GM18508 (cell line): ENCODE measurements around the gene EIF6.

Experiments used
- ATAC-seq: cut with Tn5 transposase; IDR thresholded peaks from one replicate; pipeline ENCODE4 v1.9.1; 2021; ENCODE audit warnings: moderate number of reproducible peaks; ENCODE audit not compliant: insufficient read depth, unreplicated experiment

Gene EIF6

DNA sequence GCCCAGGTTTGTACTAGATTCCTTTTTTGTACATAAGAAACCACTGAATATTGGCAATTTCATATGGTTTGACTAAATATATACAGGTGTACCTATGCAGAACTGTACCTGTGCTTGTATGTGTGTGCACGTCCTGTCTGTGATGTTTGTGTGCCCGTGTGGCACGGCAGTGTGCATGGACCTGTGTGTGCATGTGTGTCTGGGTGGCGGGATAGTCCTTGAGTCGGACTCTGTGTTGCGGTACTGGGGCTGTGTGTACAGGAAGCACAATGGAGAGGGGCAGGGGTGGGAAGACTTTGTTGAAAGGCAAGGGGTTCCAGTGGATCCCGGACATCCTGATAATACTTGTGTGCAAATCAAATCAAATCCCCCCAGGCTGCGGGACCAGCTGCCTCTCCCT lies 11.1 kb upstream of the EIF6 start:
- no peak for ATAC-seq

DNA sequence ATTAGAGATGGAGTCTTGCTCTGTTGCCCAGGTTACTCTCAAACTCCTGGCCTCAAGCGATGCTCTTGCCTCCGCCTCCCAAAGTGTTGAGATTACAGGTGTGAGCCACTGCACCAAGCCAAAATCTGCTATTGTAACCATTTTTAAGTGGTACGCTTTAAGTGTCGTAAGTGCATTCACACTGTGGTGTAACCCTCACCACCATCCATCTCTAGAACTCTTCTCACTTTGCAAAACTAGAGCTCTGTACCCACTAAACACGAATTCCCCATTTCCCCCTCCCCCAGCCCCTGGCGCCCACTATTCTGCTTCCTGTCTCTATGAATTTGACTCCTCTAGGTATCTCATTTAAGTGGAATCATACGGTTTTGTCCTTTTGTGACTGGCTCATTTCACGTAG lies 10.5 kb upstream of the EIF6 start:
- ATAC-seq: no peak

DNA sequence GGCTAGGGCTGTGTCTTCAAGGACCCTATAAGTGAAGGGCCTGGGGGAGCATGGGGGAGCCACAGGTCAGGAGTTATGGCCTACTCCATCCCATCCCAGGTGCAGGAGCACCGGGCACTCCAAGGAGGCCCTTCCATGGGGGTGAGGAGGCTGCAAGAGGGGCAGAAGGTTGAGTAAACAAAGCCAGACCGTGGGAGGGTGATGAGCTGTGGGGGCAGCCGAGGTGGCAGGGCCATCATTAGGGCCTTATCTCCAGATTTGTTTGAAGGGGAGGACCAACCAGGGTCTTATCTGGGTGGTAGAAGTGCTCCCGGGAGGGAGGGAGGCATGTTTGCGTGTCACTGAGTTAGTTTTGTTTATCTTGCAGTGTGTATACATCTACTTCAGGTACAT lies 9.7 kb upstream of the EIF6 start:
- ATAC-seq: no peak

DNA sequence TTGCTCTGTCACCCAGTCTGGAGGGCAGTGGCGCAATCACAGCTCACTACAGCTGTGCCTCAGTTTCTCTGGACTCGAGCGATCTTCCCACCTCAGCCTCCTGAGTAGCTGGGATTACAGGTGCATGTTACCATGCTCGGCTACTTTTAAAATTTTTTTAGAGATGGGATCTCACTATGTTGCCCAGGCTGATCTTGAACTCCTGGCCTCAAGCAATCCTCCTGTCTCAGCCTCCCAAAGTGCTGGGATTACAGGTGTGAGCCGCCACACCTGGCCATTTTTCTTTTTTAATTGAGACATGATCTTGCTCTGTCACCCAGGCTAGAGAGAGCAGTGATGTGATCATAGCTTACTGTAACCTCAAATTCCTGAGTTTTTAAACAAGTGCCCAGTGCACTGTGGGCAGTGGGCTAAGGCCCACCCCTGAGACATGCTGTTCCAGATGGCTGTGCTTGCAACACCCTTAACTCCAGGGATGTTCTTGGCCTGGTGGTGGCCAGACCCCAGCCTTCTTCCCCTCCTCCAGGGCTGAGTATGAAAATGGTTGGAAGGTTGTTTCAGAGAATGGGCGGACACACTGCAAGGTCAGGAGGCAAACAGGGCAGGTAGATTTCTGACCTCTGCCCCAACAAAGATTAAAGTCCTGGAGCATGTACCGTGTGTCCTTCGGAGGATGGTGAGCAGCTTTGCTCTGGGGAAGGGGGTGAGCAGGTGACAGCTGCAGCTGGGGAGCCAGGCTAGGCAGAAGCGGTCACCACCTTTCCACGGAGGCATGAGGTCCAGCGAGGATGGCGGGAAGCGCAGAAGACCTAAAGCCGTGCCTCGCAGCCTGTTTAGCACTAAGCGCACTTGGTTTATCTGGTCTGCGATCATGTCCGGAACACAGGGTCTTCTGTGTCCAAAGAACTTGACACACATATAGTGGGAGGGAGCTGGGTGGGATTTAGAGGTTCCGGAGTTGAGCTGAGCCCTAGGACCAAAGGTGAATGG lies 9.0 kb upstream of the EIF6 start:
- ATAC-seq: no peak

DNA sequence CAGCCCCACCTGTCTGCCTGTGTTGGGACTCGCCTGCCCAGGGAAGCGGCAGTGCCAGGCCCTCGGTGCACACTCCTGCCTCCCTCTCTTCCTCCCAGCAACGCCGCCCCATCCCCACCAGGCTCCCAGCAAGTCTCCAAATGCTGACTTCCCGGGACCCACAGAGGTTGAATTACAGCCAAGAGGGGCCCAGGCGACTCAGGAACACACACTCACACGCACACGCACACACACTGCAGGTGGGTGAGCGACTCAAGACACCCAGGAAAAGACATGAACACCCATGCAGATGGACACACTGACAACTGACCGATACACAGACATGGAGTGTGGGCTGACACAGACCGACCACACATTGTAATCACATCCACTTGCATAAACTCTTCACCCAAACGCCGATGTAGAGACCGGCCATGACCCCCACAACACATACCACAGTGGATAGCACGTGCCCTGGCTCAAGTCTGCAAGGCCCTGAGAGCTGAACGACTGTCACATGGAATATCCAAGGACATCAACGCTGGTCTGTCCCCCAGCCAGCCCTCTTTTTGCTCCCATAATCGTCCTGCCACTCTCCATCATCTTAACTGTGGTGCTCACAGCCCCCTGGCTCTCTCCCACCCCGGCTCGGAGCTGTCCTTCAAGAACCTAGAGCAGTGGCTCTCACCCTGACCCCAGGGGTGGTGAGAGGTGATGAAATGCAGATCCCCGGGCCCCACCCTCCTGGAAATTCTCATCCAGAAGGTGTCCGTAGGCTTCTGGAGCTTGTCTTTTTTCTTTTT lies 8.1 kb upstream of the EIF6 start:
- ATAC-seq: no peak

DNA sequence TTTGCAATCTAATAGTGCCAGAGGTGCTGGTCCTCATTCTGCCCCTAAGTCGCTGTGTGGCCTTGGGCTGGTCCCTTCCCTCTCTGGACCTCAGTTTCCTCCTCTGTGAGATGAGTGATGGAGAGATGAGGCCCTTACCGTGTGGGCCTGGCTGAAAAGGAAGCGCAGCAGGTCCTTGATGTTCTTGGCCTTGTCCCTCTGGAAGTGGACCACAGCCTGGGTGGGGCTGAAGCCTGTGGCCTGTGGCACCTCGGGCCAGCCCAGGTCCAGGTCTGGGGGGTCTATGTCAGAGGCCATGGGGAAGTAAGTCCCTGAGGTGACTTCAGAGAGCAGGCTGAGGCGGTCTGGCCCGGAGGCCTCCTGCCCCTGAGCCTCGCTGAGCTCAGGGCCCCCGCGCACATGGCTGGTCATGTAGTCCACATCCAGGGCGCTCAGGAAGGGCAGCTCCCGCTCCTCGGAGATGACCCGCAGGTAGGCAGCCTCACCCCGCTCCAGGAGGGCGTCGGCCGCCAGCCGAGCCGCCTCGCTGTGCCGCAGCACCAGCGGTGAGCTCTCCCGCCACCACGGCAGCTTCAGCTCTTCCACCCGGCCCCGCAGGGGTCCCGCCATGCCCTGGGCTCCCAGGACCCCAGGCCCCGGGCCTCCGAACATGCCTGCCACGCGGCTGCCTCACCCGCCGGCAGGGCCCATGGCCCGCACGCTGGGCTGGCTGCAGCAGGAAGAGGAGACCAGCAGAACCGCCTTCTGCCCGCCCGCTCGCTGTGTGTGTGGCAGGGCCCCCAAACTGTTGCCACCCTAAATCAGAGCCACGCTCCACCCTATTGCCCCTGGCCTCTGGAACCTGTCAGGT lies 7.3 kb upstream of the EIF6 start, which contains the start of gene FAM83C:
FAM83C (minus strand) TSS at position 772 of the 850 bp plus-strand sequence; CDS start at position 651, 121 bp downstream.
- no peak for ATAC-seq

DNA sequence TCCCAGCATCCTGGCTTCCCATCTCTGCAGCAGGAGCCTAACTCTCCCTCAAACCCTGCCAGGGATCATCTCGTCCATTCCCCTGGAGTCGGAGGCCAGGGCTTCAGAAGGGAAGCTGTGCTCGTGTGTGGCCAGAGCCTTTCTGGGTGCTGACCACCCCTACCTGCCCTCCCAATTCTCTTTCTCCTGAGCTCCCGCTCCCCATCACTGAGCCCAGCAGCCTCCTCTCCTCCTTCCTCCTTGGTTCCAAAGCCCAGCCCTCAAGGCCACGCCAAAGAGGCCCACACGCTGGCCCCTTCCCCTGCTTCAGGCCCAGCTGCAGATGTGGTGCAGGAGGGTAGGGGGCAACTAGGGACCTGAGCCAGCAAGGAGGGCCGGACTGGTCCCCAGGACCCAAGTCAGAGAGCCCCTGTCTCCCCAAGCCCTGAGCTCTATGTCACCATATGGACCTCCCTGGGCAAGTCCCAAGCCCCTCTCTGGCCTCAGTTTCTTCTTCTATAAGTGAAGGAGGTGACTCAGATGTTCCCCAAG lies 6.4 kb upstream of the EIF6 start:
- no peak for ATAC-seq

DNA sequence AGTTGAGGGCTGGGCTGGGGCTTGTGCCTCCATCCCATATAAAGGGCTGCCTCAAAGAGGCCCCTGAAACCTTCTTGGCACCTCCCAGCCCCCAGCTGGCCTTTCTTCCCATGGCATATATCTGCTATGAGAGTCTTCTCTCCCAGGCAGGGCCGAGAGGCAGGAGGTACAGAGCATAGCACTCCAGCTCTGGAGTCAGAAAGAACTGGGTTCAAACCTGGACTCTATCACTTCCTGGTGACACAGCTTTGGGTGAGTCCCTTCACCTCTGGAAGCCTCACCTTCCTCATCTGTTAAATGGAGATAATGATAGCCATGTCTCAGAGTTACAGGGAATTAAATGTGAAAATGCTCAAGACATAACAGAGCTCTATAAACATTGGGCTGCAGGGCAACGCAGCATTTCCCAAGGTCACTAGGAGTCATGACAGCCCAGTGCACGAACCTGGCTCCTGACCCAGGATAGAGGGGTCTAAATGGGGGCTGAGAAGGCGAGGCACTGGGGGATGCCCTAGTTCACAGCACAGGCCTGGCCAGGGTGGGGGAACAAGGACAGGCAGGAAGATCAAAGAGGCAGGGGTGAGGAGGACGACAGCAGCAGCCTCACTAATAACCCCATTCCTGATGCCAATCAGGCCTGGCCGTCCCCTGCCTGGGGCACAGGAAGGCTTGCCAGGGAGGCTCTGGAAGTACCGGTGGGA lies 5.8 kb upstream of the EIF6 start:
- no peak for ATAC-seq

DNA sequence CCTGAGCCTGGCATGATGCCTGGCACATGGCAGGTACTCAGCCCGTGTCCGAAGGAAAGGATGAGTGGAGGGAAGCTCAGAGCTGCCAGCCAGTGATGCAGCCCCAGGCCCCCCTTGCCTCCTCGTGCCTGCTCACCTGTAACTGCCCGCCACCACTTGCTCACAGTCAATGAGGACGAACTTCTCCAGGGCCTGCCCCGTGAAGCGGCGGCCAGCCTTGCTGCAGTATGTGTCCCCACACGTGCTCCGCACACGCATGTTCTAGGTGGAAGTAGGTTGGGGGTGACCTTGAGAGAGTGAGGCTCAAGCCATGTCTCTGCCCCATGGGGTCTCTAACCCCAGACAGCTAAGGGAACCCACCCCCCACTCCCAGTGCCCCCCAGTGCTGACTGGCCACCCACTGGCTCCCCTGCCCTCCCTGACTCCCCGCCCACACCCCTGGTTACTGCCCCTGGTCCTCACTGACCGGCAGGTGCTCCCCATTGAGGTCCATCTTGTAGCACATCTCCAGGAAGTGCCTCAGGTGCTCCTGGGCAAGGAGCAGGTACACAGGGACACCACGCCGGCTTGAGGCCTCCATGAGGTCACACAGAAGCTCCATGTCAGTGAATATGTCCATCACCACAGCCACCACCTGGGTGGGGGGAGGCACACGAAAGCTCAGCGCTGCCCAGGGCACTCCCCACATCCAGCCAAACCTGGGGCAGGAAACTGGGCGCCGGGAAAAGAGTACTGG lies 3.9 kb upstream of the EIF6 start:
- no peak for ATAC-seq

DNA sequence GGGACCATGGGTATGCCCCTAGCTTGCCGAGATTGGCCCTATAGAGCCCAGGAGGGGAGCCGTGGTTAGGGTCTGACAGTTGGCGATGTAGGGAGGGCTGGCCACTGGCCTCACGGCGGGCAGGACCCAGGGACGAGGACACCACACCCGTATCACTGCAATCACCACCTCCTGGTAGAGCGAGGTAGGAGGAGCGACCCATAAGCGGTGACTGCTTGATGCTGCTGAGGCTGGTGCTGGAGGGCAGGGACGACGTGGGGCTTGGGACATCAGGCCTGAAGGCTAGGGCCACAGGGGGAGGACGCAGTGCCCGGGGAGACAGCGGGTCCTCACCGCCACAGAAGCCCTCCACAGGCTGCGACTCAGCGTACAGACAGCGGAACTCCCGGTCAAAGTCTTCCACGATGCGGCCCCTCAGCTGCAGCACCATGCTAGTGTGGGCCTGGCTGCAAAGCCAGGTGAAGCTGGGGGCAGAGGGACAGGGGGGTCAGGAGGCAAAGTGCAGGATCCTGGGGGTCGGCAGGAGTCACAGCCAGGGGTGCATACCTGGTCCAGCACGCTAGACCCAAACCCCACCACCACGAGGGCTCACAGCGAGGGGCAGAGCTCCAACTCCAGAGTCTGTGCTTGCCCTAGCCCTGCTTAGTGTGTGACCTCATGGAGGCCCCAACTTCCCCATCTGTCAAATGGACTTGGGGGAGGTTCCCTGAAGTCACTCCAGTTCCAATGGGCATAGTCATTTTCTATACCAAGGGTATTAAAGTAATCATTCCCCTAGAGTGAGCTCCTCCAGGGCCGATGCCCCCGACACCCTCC lies 3.1 kb upstream of the EIF6 start:
- no peak for ATAC-seq

DNA sequence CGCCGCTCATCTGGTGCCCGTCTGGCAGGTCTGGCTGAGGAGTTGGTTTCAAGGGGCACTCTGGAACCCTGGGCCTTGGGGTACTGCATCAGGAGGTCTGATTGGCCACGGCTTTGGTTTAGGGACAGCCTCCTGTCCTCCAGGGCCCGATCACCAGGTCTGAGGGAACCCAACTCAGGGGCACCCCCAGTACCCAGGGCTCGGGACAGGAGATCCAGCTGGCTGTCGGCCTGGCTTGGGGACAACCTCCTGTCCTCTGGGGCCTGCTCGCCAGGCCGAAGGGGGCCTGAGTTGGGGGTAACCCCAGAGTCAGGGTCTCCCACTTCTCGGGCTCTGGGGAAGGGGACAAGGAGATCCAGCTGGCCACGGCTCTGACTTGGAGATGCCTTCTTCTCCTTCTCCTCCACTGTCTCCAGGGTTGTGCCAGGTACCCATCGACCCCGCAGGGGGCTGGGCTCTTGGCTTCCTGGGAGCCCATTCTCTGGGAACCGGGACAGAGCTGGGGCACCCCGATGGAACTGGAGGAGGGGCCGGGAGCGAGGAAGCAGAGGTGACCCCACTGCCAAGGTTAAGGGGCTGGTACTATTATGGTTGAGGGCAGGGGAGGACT lies 2.4 kb upstream of the EIF6 start:
- ATAC-seq: no peak

DNA sequence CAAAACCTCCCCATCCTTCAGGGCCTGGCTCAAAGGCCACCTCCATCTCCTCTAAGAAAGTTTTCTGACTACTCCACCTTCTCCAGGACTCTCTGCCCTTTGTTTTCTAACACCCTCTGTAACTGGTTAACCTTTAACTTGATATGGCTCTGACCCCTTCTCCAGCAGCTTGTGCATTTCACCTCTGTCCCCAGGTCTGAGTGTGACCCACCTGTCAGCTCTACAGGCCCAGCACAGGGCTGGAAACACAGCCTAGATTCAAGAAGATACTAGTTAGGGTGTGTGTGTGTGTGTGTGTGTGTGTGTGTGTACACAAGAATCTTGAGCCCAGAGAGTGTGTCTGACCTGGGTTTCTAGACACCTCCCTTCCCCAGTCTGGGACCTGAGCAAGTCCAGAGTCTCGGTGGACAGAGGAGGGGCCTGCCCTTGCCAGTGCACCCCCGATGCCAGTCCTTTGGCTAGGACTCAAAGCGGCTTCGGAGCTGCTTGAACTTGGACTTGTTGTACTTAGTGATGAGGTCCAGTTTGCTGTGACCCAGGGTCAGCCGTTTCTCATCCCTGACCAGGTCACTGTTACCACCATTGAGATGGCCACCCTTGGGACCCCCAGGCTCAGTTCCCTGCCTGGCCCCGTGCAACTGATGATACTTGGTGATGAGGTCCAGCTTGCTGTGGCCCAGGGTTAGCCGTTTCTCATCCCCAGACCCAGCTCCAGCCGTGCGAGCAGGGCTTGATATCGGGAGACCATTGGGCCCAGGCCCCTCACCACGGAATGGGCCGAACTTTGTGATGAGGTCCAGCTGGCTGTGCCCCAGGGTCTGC lies 1.7 kb upstream of the EIF6 start:
- no peak for ATAC-seq

DNA sequence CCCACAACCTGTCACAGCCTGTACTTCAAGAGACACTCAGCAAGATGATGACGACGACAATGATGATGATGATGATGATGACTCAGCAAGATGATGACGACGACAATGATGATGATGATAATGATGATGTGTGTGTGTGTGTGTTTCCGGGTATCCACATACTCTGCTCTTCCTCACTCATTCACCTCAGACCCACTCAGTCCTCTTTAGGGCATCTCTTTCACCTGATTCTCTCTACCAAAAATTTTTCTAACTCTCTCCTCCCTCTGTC lies 1.2 kb upstream of the EIF6 start:
- no peak for ATAC-seq

DNA sequence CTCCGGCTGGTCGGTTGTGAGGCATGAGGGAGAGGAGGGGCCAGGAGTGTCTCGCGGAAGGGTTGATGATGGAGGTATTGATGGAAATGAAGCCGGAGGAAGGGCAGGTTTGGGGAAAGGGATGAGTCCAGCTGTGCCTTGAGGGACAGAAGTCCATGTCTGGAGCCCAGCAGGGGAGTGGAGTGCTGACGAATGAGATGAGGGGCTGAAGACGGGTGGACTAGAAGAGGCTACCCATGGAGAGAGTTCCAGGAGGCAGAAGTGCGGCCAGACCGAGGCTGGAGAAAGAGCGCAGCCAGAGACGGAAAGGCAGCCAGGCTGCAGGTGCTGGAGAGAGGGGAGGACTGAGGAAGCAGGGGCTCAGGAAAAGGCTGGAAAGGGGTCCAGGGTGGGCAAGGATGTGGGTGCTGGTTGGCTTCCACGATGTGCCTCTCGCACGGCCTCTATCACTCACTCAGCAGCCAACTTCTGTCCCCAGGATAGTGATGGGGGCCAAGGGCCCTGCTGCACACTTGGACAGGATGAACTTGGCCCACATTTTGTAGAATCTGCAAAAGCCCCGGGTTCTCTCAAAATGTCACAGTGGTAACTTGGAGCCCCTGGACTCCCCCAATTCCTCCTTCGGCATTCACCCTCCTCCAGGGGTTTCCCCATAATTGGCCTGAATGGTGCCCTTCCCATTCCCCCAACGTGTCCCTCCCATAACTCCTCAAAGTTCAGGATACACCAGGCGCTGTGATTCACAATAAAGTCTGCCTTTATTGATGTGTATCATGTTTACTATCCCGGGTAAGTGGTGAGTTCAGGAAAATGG lies 627 bp upstream of the EIF6 start:
- ATAC-seq: no peak

DNA sequence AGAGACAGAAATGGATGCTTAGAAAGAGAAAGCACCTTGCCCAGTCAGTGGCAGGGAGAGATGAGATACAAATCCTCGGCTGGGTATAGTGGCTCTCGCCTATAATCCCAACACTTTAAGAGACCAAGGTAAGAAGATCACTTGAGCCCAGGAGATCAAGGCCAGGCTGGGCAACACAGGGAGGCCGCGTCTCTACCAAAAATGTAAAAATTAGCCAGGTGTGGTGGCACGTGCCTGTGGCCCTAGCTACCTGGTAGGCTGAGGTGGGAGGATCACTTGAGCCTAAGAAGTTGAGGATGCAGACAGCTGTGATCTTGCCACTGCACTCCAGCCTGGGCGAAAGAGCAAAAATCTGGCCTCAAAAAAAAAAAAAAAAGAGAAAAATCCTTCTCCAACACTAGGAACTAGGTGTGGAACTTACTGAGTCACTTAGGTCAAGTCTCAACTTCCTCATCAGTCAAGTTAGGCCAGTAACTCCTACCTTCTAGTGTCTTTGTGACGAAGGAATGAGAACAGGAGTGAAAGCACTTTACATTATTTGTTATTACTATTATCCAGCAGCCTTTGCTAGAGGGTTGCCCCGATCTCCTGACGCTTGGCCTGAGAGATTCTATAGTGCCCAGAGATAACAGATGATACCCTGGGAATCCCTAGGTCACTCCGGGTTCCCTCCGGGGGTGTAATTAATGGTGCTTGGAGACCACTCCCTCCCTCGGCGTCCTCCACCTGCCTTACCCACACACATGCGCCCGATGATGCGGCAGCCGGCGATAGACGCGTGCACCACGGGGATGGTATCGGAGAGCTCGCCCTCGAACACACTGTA lies 918 bp downstream of the EIF6 start:
- no peak for ATAC-seq
